Measurements from ENCODE around the gene RTF2.

GRCh38 chr20:56468316-56469076 lies at the start of gene RTF2:
- TF ChIP-seq CTCF (IDR thresholded peaks at IDR 0.05) (no peak), REST (IDR thresholded peaks at IDR 0.05; ENCODE audit: insufficient read depth in 1 of 2, low read depth in 2 of 2, low read length in 1 of 2) (peak in 1 of 2 experiments; percentile 67; a peak in 2 of 4 replicates), POLR2AphosphoS5 (IDR thresholded peaks at IDR 0.05; ENCODE audit: low read depth, low read length) (peak; percentile 83)
